OCI-LY7 (cell line): ENCODE measurements around the gene GPR15.

Experiments
- CTCF ChIP-seq: fragments of 200-600 bp; sonication (generic); conservative IDR thresholded peaks from 2 replicates; pipeline ENCODE4 v1.5.1; 2014; ENCODE audit warnings: mild to moderate bottlenecking, antibody characterized with exemption, low read length, moderate library complexity, mixed read lengths
- EZH2phosphoT487 ChIP-seq: fragments of 200-600 bp; sonication (generic); IDR thresholded peaks from 2 replicates; pipeline ENCODE4 v1.6.1; 2018; ENCODE audit warnings: low read depth, borderline replicate concordance, mild to moderate bottlenecking, mixed run types, antibody characterized with exemption, low read length, moderate library complexity, mixed read lengths

GRCh38 chr3:98540346-98540745 lies 8.6 kb downstream of the GPR15 start:
- TF ChIP-seq CTCF: no peak
- no peak for TF ChIP-seq EZH2phosphoT487
